ENCODE measurements around the gene DENND1A.

- TF ChIP-seq, protein P1, sequence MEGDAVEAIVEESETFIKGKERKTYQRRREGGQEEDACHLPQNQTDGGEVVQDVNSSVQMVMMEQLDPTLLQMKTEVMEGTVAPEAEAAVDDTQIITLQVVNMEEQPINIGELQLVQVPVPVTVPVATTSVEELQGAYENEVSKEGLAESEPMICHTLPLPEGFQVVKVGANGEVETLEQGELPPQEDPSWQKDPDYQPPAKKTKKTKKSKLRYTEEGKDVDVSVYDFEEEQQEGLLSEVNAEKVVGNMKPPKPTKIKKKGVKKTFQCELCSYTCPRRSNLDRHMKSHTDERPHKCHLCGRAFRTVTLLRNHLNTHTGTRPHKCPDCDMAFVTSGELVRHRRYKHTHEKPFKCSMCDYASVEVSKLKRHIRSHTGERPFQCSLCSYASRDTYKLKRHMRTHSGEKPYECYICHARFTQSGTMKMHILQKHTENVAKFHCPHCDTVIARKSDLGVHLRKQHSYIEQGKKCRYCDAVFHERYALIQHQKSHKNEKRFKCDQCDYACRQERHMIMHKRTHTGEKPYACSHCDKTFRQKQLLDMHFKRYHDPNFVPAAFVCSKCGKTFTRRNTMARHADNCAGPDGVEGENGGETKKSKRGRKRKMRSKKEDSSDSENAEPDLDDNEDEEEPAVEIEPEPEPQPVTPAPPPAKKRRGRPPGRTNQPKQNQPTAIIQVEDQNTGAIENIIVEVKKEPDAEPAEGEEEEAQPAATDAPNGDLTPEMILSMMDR (IDR thresholded peaks at IDR 0.05): no peak
- TF ChIP-seq POLR2A (IDR thresholded peaks at IDR 0.05): no peak
These were observed 311.8 kb downstream of the DENND1A start for GRCh38 chr9:123617952-123618678.
